Breast epithelium (tissue), 4 donors: Measurements from ENCODE around the gene ATP8B3. TPM values are rescaled to one million over a fixed set of nuclear protein-coding genes. Genes with fewer than 3 reads are reported as not detected.

ENCODE experiments used
- DNase-seq, 2 donors: peaks; one replicate each; pipeline ENCODE4 v3.0.0-alpha.2; 2019; ENCODE audit warnings: low spot score in 2 of 2
- H3K27ac ChIP-seq, 2 donors: fragments of 200-600 bp; sonication (generic) in 1 of 2; one replicate each; pipeline ENCODE4 v1.5.1; 2016 to 2019; ENCODE audit warnings: mild to moderate bottlenecking in 1 of 2
- H3K27me3 ChIP-seq, 2 donors: fragments of 200-600 bp; sonication (generic) in 1 of 2; one replicate each; pipeline versions ENCODE4 v1.5.1 to v1.6.0; 2017 to 2019; ENCODE audit warnings: control low read depth in 1 of 2, mild to moderate bottlenecking in 1 of 2
- H3K36me3 ChIP-seq: fragments of 200-600 bp; one replicate; pipeline ENCODE4 v1.5.1; 2019
- H3K4me1 ChIP-seq, 2 donors: fragments of 200-600 bp; sonication (generic); one replicate each; pipeline ENCODE4 v1.5.1; 2016 to 2019; ENCODE audit warnings: control low read depth in 1 of 2
- H3K4me3 ChIP-seq, 3 donors: fragments of 200-600 bp; sonication (generic); 1 replicate in 2 of 3; 2 replicates in 1 of 3; pipeline ENCODE4 v1.5.1; 2016 to 2019; ENCODE audit warnings: mild to moderate bottlenecking in 3 of 3, moderate library complexity in 2 of 3
- H3K9me3 ChIP-seq, 2 donors: fragments of 200-600 bp; sonication (generic) in 1 of 2; one replicate each; pipeline ENCODE4 v1.5.1; 2016 to 2019; ENCODE audit warnings: control low read depth in 1 of 2
- POLR2A ChIP-seq: fragments of 450-650 bp; IDR thresholded peaks from one replicate; pipeline ENCODE4 v1.6.1; 2016; ENCODE audit warnings: antibody characterized with exemption, mild to moderate bottlenecking, moderate library complexity
- POLR2AphosphoS5 ChIP-seq, 3 donors: sonication (generic); formaldehyde crosslinking; IDR thresholded peaks; one replicate each; pipeline ENCODE4 v1.6.1; 2017; ENCODE audit warnings: antibody characterized with exemption in 3 of 3
- intact Hi-C: fragments of 100-400 bp; cut with DNase I; formaldehyde crosslinking; loops from one replicate; pipeline ENCODE4 v1.15.1; 2023; ENCODE audit warnings: low total_unique reads
- total RNA-seq, 3 donors: library from RNA; depleted of rRNA; stranded (reverse); fragments of >200 nt; gene quantifications; one replicate each; pipeline ENCODE4 v1.1.0, GENCODE V29; 2016
- TF ChIP-seq, protein P1 (sequence below), 3 donors: fragments of 450-650 bp; IDR thresholded peaks; one replicate each; pipeline ENCODE4 v1.5.1; 2016 to 2017; ENCODE audit warnings: antibody characterized with exemption in 3 of 3, mild to moderate bottlenecking in 3 of 3, moderate library complexity in 3 of 3

The ATP8B3 gene
- total RNA-seq, 3 donors from 2014 or later, result 0.66 to 1.4 (median 1.0) TPM

DNA sequence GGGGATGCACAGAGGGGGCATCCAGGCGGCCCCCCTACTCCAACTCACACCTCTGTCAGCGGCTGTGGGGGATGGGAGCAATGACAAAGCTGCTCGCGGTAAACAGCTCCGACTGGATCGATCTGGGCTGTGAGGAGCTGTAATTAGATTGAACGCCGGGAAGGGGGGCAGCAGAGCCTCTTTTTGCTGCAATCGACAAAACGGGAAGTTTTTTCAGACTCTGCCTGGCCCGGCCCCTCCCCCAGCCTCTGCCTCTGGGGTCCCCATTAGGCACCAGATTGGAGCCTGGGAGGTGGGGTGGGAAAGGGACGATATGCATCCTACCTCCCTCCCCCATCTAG is 42.5 kb downstream of the ATP8B3 start:
- TF ChIP-seq POLR2A, result no peak
- TF ChIP-seq POLR2AphosphoS5 (IDR thresholded peaks at IDR 0.05), result no peak
- TF ChIP-seq, protein P1, sequence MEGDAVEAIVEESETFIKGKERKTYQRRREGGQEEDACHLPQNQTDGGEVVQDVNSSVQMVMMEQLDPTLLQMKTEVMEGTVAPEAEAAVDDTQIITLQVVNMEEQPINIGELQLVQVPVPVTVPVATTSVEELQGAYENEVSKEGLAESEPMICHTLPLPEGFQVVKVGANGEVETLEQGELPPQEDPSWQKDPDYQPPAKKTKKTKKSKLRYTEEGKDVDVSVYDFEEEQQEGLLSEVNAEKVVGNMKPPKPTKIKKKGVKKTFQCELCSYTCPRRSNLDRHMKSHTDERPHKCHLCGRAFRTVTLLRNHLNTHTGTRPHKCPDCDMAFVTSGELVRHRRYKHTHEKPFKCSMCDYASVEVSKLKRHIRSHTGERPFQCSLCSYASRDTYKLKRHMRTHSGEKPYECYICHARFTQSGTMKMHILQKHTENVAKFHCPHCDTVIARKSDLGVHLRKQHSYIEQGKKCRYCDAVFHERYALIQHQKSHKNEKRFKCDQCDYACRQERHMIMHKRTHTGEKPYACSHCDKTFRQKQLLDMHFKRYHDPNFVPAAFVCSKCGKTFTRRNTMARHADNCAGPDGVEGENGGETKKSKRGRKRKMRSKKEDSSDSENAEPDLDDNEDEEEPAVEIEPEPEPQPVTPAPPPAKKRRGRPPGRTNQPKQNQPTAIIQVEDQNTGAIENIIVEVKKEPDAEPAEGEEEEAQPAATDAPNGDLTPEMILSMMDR (IDR thresholded peaks at IDR 0.05), result no peak
- DNase-seq, result no peak
- no peaks in the 10 kb centered on the region for H3K4me1 ChIP-seq
- H3K9me3 ChIP-seq, result peaks cover 15 to 23% of the 10 kb centered on the region in 2 donors
- peaks cover 12 to 89% of the 10 kb centered on the region in 2 donors for H3K27me3 ChIP-seq
- no peaks in the 10 kb centered on the region for H3K36me3 ChIP-seq
- intact Hi-C loops, result no loop called here
- no peak overlapping the region for H3K27ac ChIP-seq
- H3K4me3 ChIP-seq, result no peak overlapping the region

DNA sequence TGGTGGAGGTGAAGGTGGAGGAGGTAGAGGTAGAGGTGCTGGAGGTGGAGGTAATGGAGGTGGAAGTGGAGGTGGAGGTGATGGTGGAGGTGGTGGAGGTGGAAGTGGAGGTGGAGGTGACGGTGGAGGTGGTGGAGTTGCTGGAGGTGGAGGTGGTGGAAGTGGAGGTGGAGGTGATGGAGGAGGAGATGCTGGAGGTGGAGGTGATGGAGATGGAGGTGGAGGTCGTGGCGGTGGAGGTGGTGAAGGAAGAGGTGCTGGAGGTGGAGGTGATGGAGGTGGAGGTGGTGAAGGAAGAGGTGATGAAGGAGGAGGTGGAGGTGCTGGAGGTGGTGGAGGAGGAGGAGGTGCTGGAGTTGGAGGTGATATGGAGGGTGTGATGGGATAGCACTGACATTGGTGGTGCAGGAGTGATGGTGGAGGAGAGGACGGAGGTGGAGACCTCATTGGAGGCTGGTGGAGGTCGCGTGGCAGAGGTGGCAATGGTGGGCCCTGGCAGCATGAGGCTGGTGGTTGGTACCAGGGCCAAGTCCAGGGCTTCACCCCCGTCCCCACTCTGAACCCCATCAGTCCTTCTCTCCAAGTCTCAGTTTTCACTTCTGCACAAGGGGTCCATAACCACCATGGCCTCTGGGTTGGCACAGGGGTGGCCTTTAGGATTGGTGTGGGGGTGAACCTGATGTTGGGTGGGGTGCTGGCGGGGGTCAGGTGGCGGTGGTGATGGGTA is 43.0 kb downstream of the ATP8B3 start:
- peaks cover 15 to 23% of the 10 kb centered on the region in 2 donors for H3K9me3 ChIP-seq
- no peak for DNase-seq
- no peak overlapping the region for H3K27ac ChIP-seq
- no peak overlapping the region for H3K4me3 ChIP-seq
- intact Hi-C loops, result no loop called here
- H3K27me3 ChIP-seq, result peaks cover 12 to 89% of the 10 kb centered on the region in 2 donors
- H3K36me3 ChIP-seq, result no peaks in the 10 kb centered on the region
- H3K4me1 ChIP-seq, result no peaks in the 10 kb centered on the region
- TF ChIP-seq, protein P1 (IDR thresholded peaks at IDR 0.05), result no peak
- TF ChIP-seq POLR2A, result no peak
- TF ChIP-seq POLR2AphosphoS5 (IDR thresholded peaks at IDR 0.05), result no peak

DNA sequence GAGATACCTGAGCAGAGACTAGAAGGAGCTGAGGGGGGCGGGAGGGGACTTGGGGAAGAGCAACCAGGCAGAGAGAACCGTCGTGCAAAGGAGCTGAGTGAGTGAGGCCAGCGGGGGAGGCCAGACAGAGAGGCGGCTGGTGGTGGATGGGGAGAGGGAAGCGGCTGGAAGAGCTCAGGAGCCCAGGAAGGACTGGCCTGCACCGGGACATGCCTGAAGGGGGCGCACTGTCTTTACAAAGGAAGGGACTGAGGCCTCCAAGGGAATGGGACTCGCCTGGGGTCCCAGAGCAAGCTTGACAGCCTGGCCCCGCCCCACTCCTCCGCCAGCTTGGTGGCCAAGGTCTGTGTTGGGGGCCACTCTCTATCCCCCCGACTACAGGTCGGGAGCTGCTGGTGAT is 43.8 kb downstream of the ATP8B3 start:
- no peak for TF ChIP-seq POLR2AphosphoS5 (IDR thresholded peaks at IDR 0.05)
- Histone ChIP-seq H3K4me1 (no peaks in the 10 kb centered on the region), H3K4me3 (no peak overlapping the region), H3K9me3 (peaks cover 15 to 23% of the 10 kb centered on the region in 2 donors), H3K36me3 (no peaks in the 10 kb centered on the region), H3K27ac (no peak overlapping the region), H3K27me3 (peaks cover 12 to 89% of the 10 kb centered on the region in 2 donors)
- intact Hi-C loops, result no loop called here
- no peak for DNase-seq

DNA sequence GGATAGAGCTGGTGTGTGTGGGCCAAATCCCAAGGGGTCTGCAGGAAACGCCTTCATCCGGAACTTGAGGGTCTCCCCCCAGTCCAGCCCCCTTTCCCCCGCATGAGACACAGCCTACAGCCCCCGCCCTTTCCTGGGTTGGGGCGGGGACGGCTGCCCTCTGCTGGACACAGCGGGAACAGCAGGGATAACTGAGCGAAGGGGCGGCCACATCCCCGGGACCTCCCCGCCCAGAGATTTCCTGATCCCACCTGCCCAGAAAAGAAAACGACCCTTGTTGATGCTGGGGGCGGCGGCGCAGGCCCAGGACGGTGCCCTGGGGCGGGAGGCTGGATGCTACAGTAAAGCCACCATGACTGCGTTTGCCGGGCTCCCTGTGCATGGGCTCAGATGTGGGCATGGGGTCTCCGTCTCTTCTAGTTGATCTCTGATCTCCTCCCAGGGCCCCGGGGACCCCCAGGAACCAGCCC is 44.6 kb downstream of the ATP8B3 start:
- Histone ChIP-seq H3K9me3 (peaks cover 15 to 23% of the 10 kb centered on the region in 2 donors), H3K27ac (no peak overlapping the region), H3K4me1 (no peaks in the 10 kb centered on the region), H3K4me3 (no peak overlapping the region), H3K36me3 (no peaks in the 10 kb centered on the region), H3K27me3 (peaks cover 13 to 96% of the 10 kb centered on the region in 2 donors)
- DNase-seq, result no peak
- TF ChIP-seq POLR2AphosphoS5 (IDR thresholded peaks at IDR 0.05), result no peak
- TF ChIP-seq, protein P1 (IDR thresholded peaks at IDR 0.05), result peak; percentile 48 to 89 (median 87)
- intact Hi-C loops, result no loop called here

DNA sequence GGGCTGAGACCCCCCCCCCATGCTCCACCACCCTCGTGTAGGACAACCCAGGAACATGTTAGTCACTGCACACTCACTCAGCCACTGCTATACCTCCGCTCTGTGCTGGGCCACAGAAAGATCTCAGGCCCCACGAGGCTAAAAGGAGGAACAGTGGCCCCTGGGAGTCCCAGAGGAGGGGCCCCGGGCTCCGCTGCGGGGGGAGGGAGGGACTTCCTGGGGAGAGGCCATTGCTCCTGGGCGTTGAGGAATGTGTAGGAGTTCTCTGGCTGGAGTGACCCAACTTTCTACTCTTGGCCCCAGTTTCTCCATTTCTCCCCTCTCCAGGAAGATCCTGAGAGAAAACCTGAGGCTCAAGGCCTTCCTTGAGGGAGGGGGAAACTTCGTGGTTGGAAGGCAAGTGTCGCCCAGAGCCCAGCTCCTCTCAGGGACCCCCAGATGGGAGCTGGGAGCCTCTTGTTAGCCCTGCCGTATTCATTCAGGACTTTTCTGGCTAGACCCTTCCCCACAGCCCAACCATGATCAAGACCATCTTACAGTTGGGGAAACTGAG is 45.2 kb downstream of the ATP8B3 start:
- Histone ChIP-seq H3K9me3 (peaks cover 15 to 20% of the 10 kb centered on the region in 2 donors), H3K27me3 (peaks cover 18 to 99% of the 10 kb centered on the region in 2 donors), H3K4me3 (no peak overlapping the region), H3K4me1 (no peaks in the 10 kb centered on the region), H3K36me3 (no peaks in the 10 kb centered on the region), H3K27ac (no peak overlapping the region)
- intact Hi-C loops, result no loop called here
- no peak for DNase-seq
- TF ChIP-seq, protein P1 (IDR thresholded peaks at IDR 0.05), result no peak
- TF ChIP-seq POLR2A (no peak), POLR2AphosphoS5 (IDR thresholded peaks at IDR 0.05) (no peak)
